Tibial artery (tissue), 4 donors: Measurements from ENCODE around the gene PCDHGB7.
"Not testable (repeated sequence)": the region's sequence is repeated elsewhere in the genome, so short reads cannot be mapped to it uniquely, and the experiment has no call there.

Experiments used
- DNase-seq, 2 donors: peaks; one replicate each; pipeline ENCODE4 v3.0.0-alpha.2; 2019
- H3K27ac ChIP-seq, 2 donors: fragments of 200-600 bp; sonication (generic) in 1 of 2; 1 replicate in 1 of 2; 2 replicates in 1 of 2; pipeline ENCODE4 v1.5.1; 2018 to 2019; ENCODE audit warnings: mild to moderate bottlenecking in 1 of 2
- H3K27me3 ChIP-seq, 2 donors: fragments of 200-600 bp; sonication (generic) in 1 of 2; one replicate each; pipeline versions ENCODE4 v1.5.1 to v1.6.0; 2016 to 2019
- H3K36me3 ChIP-seq, 3 donors: fragments of 200-600 bp; sonication (generic) in 2 of 3; one replicate each; pipeline ENCODE4 v1.5.1; 2016 to 2019; ENCODE audit warnings: mild to moderate bottlenecking in 2 of 3
- H3K4me1 ChIP-seq, 4 donors: fragments of 200-600 bp; sonication (generic) in 2 of 4; 1 replicate in 3 of 4; 2 replicates in 1 of 4; pipeline ENCODE4 v1.5.1; 2016 to 2019
- H3K4me3 ChIP-seq, 2 donors: fragments of 200-600 bp; sonication (generic) in 1 of 2; 1 replicate in 1 of 2; 2 replicates in 1 of 2; pipeline ENCODE4 v1.5.1; 2018 to 2019; ENCODE audit warnings: mild to moderate bottlenecking in 2 of 2
- H3K9me3 ChIP-seq, 3 donors: fragments of 200-600 bp; sonication (generic) in 1 of 3; one replicate each; pipeline ENCODE4 v1.5.1; 2016 to 2019
- CTCF ChIP-seq, 2 experiments: fragments of 200-600 bp in 1 of 2; fragments of 450-650 bp in 1 of 2; IDR thresholded peaks; one replicate each; pipeline ENCODE4 v1.5.1; 2017 to 2019; ENCODE audit warnings: antibody characterized with exemption in 2 of 2, mild to moderate bottlenecking in 1 of 2, moderate library complexity in 1 of 2
- intact Hi-C: fragments of 100-400 bp; cut with DNase I; formaldehyde crosslinking; loops from one replicate; pipeline ENCODE4 v1.15.0; 2023; ENCODE audit warnings: low total_unique reads

Gene PCDHGB7

GRCh38 chr5:141403387-141403786, 14.1 kb upstream of the PCDHGB7 start:
- TF ChIP-seq CTCF (IDR thresholded peaks at IDR 0.05), result no peak
- Histone ChIP-seq H3K9me3 (peaks cover 36 to 100% (median 89%) of the 10 kb centered on the region in 3 donors), H3K27me3 (no peaks in the 10 kb centered on the region), H3K36me3 (peaks cover 10 to 54% (median 54%) of the 10 kb centered on the region in 3 donors), H3K27ac (no peak overlapping the region), H3K4me1 (no peaks in the 10 kb centered on the region), H3K4me3 (peak overlapping the region in 1 of 2 donors; percentile 31)
- no peak for DNase-seq
- intact Hi-C loops, result no loop called here

GRCh38 chr5:141407790-141408505, 9.5 kb upstream of the PCDHGB7 start, which contains the start of gene PCDHGB6:
PCDHGB6 (plus strand) TSS chr5:141408021; CDS start chr5:141408203, 182 bp downstream.
- Histone ChIP-seq H3K9me3 (peaks cover 25 to 98% (median 91%) of the 10 kb centered on the region in 3 donors), H3K4me3 (peak within 1 kb of the TSS; percentile 23 to 39), H3K36me3 (peaks cover 7 to 68% (median 63%) of the 10 kb centered on the region in 3 donors)
- H3K27me3 ChIP-seq, intact Hi-C loops, H3K27ac ChIP-seq, H3K4me1 ChIP-seq: not testable (repeated sequence)
- peak in 1 of 2 donors; percentile 55 for DNase-seq
- peak; percentile 36 to 39 for TF ChIP-seq CTCF (IDR thresholded peaks at IDR 0.05)

GRCh38 chr5:141409598-141410306, 7.7 kb upstream of the PCDHGB7 start:
- H3K27me3 ChIP-seq, result no peaks in the 10 kb centered on the region
- intact Hi-C loops, result loop anchor here (10.0 kb wide), 2 partner anchors 85 to 145 kb away; partner anchors contain the start of gene TAF7
- peaks cover 27 to 98% (median 91%) of the 10 kb centered on the region in 3 donors for H3K9me3 ChIP-seq
- H3K4me3 ChIP-seq, result no peak overlapping the region
- no peak overlapping the region for H3K27ac ChIP-seq
- no peak for TF ChIP-seq CTCF (IDR thresholded peaks at IDR 0.05)
- H3K36me3 ChIP-seq, result peaks cover 8 to 65% (median 63%) of the 10 kb centered on the region in 3 donors
- no peak for DNase-seq
- H3K4me1 ChIP-seq, result no peaks in the 10 kb centered on the region

GRCh38 chr5:141411575-141411974, 5.9 kb upstream of the PCDHGB7 start:
- intact Hi-C loops, result loop anchor here (10.0 kb wide), 2 partner anchors 87 to 143 kb away; partner anchors contain the start of gene TAF7
- DNase-seq, result no peak
- Histone ChIP-seq H3K9me3 (peaks cover 27 to 97% (median 87%) of the 10 kb centered on the region in 3 donors), H3K36me3 (peaks cover 5 to 66% (median 56%) of the 10 kb centered on the region in 3 donors), H3K4me3 (no peak overlapping the region), H3K4me1 (no peaks in the 10 kb centered on the region), H3K27ac (no peak overlapping the region), H3K27me3 (no peaks in the 10 kb centered on the region)
- TF ChIP-seq CTCF (IDR thresholded peaks at IDR 0.05), result no peak

- peak; percentile 41 to 56 for DNase-seq
- peaks cover 5 to 64% (median 62%) of the 10 kb centered on the region in 3 donors for H3K36me3 ChIP-seq
- no peaks in the 10 kb centered on the region for H3K4me1 ChIP-seq
- intact Hi-C loops, result loop anchor here (10.0 kb wide), 2 partner anchors 88 to 142 kb away; partner anchors contain the start of gene TAF7
- peak within 1 kb of the TSS; percentile 22 to 26 for H3K4me3 ChIP-seq
- H3K9me3 ChIP-seq, result peaks cover 19 to 97% (median 86%) of the 10 kb centered on the region in 3 donors
- no peaks in the 10 kb centered on the region for H3K27me3 ChIP-seq
- TF ChIP-seq CTCF (IDR thresholded peaks at IDR 0.05), result peak; percentile 16 to 20
- no peak within 1 kb of the TSS for H3K27ac ChIP-seq
These were observed 4.5 kb upstream of the PCDHGB7 start, which contains the start of gene PCDHGA10 for GRCh38 chr5:141412854-141413539. PCDHGA10 (plus strand) TSS chr5:141412987; CDS start chr5:141413176, 189 bp downstream.
